Stimulated activated naive B cell treated with anti-CD40 and anti-IgM and Interleukin-4, amounts not matched to agents 10 μg/mL and 1 μg/mL and 100 μg/mL, for 72 hours (primary cell): Measurements from ENCODE around the gene PLAGL2.

Experiments
- ATAC-seq, 2 donors: fragments of 150-1000 bp; cut with Tn5 transposase; replicated peaks; 2 replicates each; pipeline ENCODE4 v1.10.0; 2021; ENCODE audit warnings: moderate library complexity in 1 of 2
- DNase-seq: peaks from one replicate; pipeline ENCODE4 v3.0.0; 2021
- H3K27ac Mint-ChIP-seq: one replicate; pipeline ENCODE4 v1.8.0; 2022; ENCODE audit warnings: mild to moderate bottlenecking, mixed read lengths
- H3K27me3 Mint-ChIP-seq, 2 donors: one replicate each; pipeline ENCODE4 v1.8.0; 2022; ENCODE audit warnings: mixed read lengths in 2 of 2
- H3K36me3 Mint-ChIP-seq, 2 donors: one replicate each; pipeline ENCODE4 v1.8.0; 2022; ENCODE audit warnings: mixed read lengths in 2 of 2, mild to moderate bottlenecking in 1 of 2
- H3K4me1 Mint-ChIP-seq, 2 donors: one replicate each; pipeline ENCODE4 v1.8.0; 2022; ENCODE audit warnings: mixed read lengths in 2 of 2, mild to moderate bottlenecking in 1 of 2
- H3K4me3 Mint-ChIP-seq, 2 donors: one replicate each; pipeline ENCODE4 v1.8.0; 2022; ENCODE audit warnings: mild to moderate bottlenecking in 2 of 2, mixed read lengths in 2 of 2, moderate library complexity in 1 of 2
- H3K9me3 Mint-ChIP-seq, 2 donors: one replicate each; pipeline ENCODE4 v1.8.0; 2022; ENCODE audit warnings: mixed read lengths in 2 of 2, mild to moderate bottlenecking in 1 of 2

Gene PLAGL2

DNA sequence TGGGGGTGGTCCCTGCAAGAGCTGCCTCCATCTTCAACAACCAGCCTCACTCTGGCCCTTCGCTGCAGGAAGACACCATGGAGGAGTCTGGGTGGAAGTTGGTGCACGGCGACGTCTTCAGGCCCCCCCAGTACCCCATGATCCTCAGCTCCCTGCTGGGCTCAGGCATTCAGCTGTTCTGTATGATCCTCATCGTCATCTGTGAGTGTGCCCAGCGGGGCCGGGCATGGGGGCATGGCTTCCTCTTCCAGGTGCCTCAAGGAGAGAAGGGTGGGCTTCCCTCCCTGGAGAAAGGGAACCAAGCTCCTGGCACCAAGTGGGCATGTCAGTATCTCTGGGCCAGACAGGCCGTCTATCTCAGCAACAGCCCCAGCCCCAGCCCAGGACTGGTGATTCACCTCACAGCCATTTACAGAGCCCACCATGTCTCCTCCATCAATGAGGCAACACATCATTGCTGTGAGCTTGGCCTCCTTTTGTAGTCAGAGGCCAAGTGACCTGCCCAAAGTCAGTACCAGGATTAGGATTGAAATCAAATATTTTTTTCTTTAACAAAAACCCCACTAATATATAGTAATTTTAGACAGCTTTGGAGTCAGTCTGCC is 57.9 kb downstream of the PLAGL2 start:
- H3K36me3 Mint-ChIP-seq = peaks cover 46 to 64% of the 10 kb centered on the region in 2 donors
- H3K4me3 Mint-ChIP-seq = no peak overlapping the region
- no peaks in the 10 kb centered on the region for H3K27me3 Mint-ChIP-seq
- no peak for DNase-seq
- H3K9me3 Mint-ChIP-seq = no peaks in the 10 kb centered on the region
- no peak overlapping the region for H3K27ac Mint-ChIP-seq
- peaks cover 1 to 3% of the 10 kb centered on the region in 2 donors for H3K4me1 Mint-ChIP-seq
- no peak for ATAC-seq

- no peak for DNase-seq
- peaks cover 55 to 67% of the 10 kb centered on the region in 2 donors for H3K36me3 Mint-ChIP-seq
- H3K27me3 Mint-ChIP-seq = no peaks in the 10 kb centered on the region
- ATAC-seq = no peak
- no peak overlapping the region for H3K4me3 Mint-ChIP-seq
- H3K9me3 Mint-ChIP-seq = no peaks in the 10 kb centered on the region
- H3K27ac Mint-ChIP-seq = peak overlapping the region; percentile 37
- no peaks in the 10 kb centered on the region for H3K4me1 Mint-ChIP-seq
Measured at GRCh38 chr20:32144898-32145662, 62.5 kb downstream of the PLAGL2 start.

DNA sequence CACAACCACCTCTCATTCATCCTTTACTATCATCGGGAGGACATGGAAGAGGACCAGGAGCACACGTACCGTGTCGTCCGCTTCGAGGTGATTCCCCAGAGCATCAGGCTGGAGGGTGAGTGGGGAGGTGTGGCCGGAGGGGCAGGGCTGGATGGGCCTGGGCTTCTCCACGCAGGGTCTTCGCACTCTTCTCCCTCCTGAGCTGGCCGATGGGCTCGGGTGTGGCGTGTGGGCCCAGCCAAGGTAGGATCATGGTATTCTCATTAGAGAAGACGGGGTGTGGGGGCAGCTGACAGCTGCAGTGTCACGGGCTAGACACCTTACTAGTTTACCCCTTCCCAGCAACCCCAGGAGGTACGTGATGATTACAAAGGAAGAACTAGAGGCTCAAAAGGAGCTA is 64.6 kb downstream of the PLAGL2 start:
- H3K9me3 Mint-ChIP-seq = no peaks in the 10 kb centered on the region
- H3K36me3 Mint-ChIP-seq = peaks cover 61 to 76% of the 10 kb centered on the region in 2 donors
- no peaks in the 10 kb centered on the region for H3K27me3 Mint-ChIP-seq
- peaks cover 0 to 6% of the 10 kb centered on the region in 2 donors for H3K4me1 Mint-ChIP-seq
- H3K27ac Mint-ChIP-seq = no peak overlapping the region
- ATAC-seq (no peak), DNase-seq (no peak)
- H3K4me3 Mint-ChIP-seq = no peak overlapping the region
